Activated T-helper 1 cell treated with anti-CD3 and anti-CD28 coated beads, Interleukin-12 subunit alpha, Interleukin-12 subunit beta, Interleukin-2, Interleukin-4 antibody, amounts not matched to agents 30 ng/mL and 10 ng/mL and 1 ng/mL, durations not matched to agents 14 hours and 24 hours and 36 hours (primary cell): ENCODE measurements around the gene GUCY1A2. TPM values are rescaled to one million over a fixed set of nuclear protein-coding genes. Genes with fewer than 3 reads are reported as not detected.
"Not testable (repeated sequence)": the region's sequence is repeated elsewhere in the genome, so short reads cannot be mapped to it uniquely, and the experiment has no call there.

Experiments
- DNase-seq: peaks from one replicate; pipeline ENCODE4 v3.0.0; 2021; ENCODE audit warnings: low spot score
- H3K27ac Mint-ChIP-seq: one replicate; pipeline ENCODE4 v1.8.0; 2021; ENCODE audit warnings: mild to moderate bottlenecking, mixed read lengths
- H3K27me3 Mint-ChIP-seq: one replicate; pipeline ENCODE4 v1.8.0; 2022; ENCODE audit warnings: mild to moderate bottlenecking, moderate library complexity, mixed read lengths; ENCODE audit not compliant: insufficient read depth
- H3K36me3 Mint-ChIP-seq: one replicate; pipeline ENCODE4 v1.8.0; 2021; ENCODE audit warnings: low read depth, mixed read lengths
- H3K4me1 Mint-ChIP-seq: one replicate; pipeline ENCODE4 v1.8.0; 2021; ENCODE audit warnings: low read depth, mixed read lengths
- H3K4me3 Mint-ChIP-seq: one replicate; pipeline ENCODE4 v1.8.0; 2021; ENCODE audit warnings: mild to moderate bottlenecking, moderate library complexity, mixed read lengths
- H3K9me3 Mint-ChIP-seq: one replicate; pipeline ENCODE4 v1.8.0; 2021; ENCODE audit warnings: mixed read lengths
- intact Hi-C: fragments of 100-400 bp; cut with micrococcal nuclease; formaldehyde crosslinking; loops from one replicate; pipeline ENCODE4 v1.15.1; 2024
- total RNA-seq: library from RNA; stranded (reverse); gene quantifications from 2 replicates; pipeline ENCODE4 v1.2.3, GENCODE V29; 2022

GUCY1A2 gene
- total RNA-seq, 1 donor from 2014 or later = not detected

- intact Hi-C loops = no loop called here
These were observed 230.8 kb downstream of the GUCY1A2 start for GRCh38 chr11:106787454-106787853.

GRCh38 chr11:106785913-106786650 is 232.2 kb downstream of the GUCY1A2 start:
- no peaks in the 10 kb centered on the region for H3K27me3 Mint-ChIP-seq
- no peak overlapping the region for H3K4me3 Mint-ChIP-seq
- DNase-seq = no peak
- H3K36me3 Mint-ChIP-seq = no peaks in the 10 kb centered on the region
- H3K27ac Mint-ChIP-seq = no peak overlapping the region
- intact Hi-C loops = no loop called here
- no peaks in the 10 kb centered on the region for H3K4me1 Mint-ChIP-seq
- peaks cover 20% of the 10 kb centered on the region for H3K9me3 Mint-ChIP-seq

More at GRCh38 chr11:106787454-106787853, 230.8 kb downstream of the GUCY1A2 start:
- peaks cover 17% of the 10 kb centered on the region for H3K9me3 Mint-ChIP-seq
- H3K27me3 Mint-ChIP-seq = no peaks in the 10 kb centered on the region
- no peak overlapping the region for H3K4me3 Mint-ChIP-seq
- no peak overlapping the region for H3K27ac Mint-ChIP-seq
- H3K36me3 Mint-ChIP-seq = no peaks in the 10 kb centered on the region
- no peaks in the 10 kb centered on the region for H3K4me1 Mint-ChIP-seq
- DNase-seq = no peak

- H3K36me3 Mint-ChIP-seq, H3K27me3 Mint-ChIP-seq, H3K4me3 Mint-ChIP-seq, H3K4me1 Mint-ChIP-seq, H3K27ac Mint-ChIP-seq, intact Hi-C loops, DNase-seq: not testable (repeated sequence)
- H3K9me3 Mint-ChIP-seq = peaks cover 21% of the 10 kb centered on the region
These were observed 241.0 kb downstream of the GUCY1A2 start for GRCh38 chr11:106777302-106777701.

- Mint-ChIP-seq H3K27ac (no peak overlapping the region), H3K36me3 (no peaks in the 10 kb centered on the region), H3K9me3 (no peaks in the 10 kb centered on the region), H3K4me3 (no peak overlapping the region), H3K4me1 (no peaks in the 10 kb centered on the region), H3K27me3 (no peaks in the 10 kb centered on the region)
- intact Hi-C loops = no loop called here
- DNase-seq = no peak
These were observed 247.7 kb downstream of the GUCY1A2 start for GRCh38 chr11:106770489-106771085.

GRCh38 chr11:106765469-106766258 is 252.6 kb downstream of the GUCY1A2 start:
- H3K4me1 Mint-ChIP-seq = no peaks in the 10 kb centered on the region
- H3K27ac Mint-ChIP-seq = no peak overlapping the region
- no peak for DNase-seq
- H3K36me3 Mint-ChIP-seq = no peaks in the 10 kb centered on the region
- no peaks in the 10 kb centered on the region for H3K27me3 Mint-ChIP-seq
- H3K9me3 Mint-ChIP-seq = no peaks in the 10 kb centered on the region
- no peak overlapping the region for H3K4me3 Mint-ChIP-seq
- intact Hi-C loops = no loop called here

GRCh38 chr11:106763501-106763900 is 254.8 kb downstream of the GUCY1A2 start:
- intact Hi-C loops = no loop called here
- no peak for DNase-seq
- no peaks in the 10 kb centered on the region for H3K36me3 Mint-ChIP-seq
- no peak overlapping the region for H3K4me3 Mint-ChIP-seq
- H3K27ac Mint-ChIP-seq = no peak overlapping the region
- peaks cover 4% of the 10 kb centered on the region for H3K9me3 Mint-ChIP-seq
- no peaks in the 10 kb centered on the region for H3K27me3 Mint-ChIP-seq
- no peaks in the 10 kb centered on the region for H3K4me1 Mint-ChIP-seq

- H3K27me3 Mint-ChIP-seq = no peaks in the 10 kb centered on the region
- DNase-seq = no peak
- H3K27ac Mint-ChIP-seq = no peak overlapping the region
- H3K36me3 Mint-ChIP-seq = no peaks in the 10 kb centered on the region
- H3K4me3 Mint-ChIP-seq = no peak overlapping the region
- intact Hi-C loops = no loop called here
- H3K4me1 Mint-ChIP-seq = no peaks in the 10 kb centered on the region
- peaks cover 12% of the 10 kb centered on the region for H3K9me3 Mint-ChIP-seq
These were observed 256.5 kb downstream of the GUCY1A2 start for GRCh38 chr11:106761745-106762144.

- Mint-ChIP-seq H3K27me3 (no peaks in the 10 kb centered on the region), H3K4me3 (no peak overlapping the region)
These were observed 257.0 kb downstream of the GUCY1A2 start for GRCh38 chr11:106761240-106761639.

GRCh38 chr11:106748059-106748458 is 270.2 kb downstream of the GUCY1A2 start:
- Mint-ChIP-seq H3K27ac (no peak overlapping the region), H3K27me3 (no peaks in the 10 kb centered on the region), H3K9me3 (peaks cover 5% of the 10 kb centered on the region), H3K4me1 (no peaks in the 10 kb centered on the region), H3K36me3 (no peaks in the 10 kb centered on the region), H3K4me3 (no peak overlapping the region)
- no peak for DNase-seq
- intact Hi-C loops = no loop called here

More at GRCh38 chr11:106761240-106761639, 257.0 kb downstream of the GUCY1A2 start:
- Mint-ChIP-seq H3K4me1 (no peaks in the 10 kb centered on the region), H3K36me3 (no peaks in the 10 kb centered on the region), H3K27ac (no peak overlapping the region), H3K9me3 (peaks cover 14% of the 10 kb centered on the region)
- no peak for DNase-seq
- intact Hi-C loops = no loop called here

GRCh38 chr11:106745941-106746340 is 272.3 kb downstream of the GUCY1A2 start:
- Mint-ChIP-seq H3K36me3 (no peaks in the 10 kb centered on the region), H3K27ac (no peak overlapping the region), H3K4me1 (no peaks in the 10 kb centered on the region), H3K9me3 (peaks cover 5% of the 10 kb centered on the region), H3K27me3 (no peaks in the 10 kb centered on the region), H3K4me3 (no peak overlapping the region)
- DNase-seq = no peak
- intact Hi-C loops = no loop called here

GRCh38 chr11:106733635-106734034 is 284.6 kb downstream of the GUCY1A2 start:
- Mint-ChIP-seq H3K27ac (no peak overlapping the region), H3K4me3 (no peak overlapping the region), H3K4me1 (no peaks in the 10 kb centered on the region), H3K27me3 (no peaks in the 10 kb centered on the region), H3K36me3 (no peaks in the 10 kb centered on the region), H3K9me3 (peaks cover 4% of the 10 kb centered on the region)
- no peak for DNase-seq
- intact Hi-C loops = no loop called here

GRCh38 chr11:106728859-106729258 is 289.4 kb downstream of the GUCY1A2 start:
- no peaks in the 10 kb centered on the region for H3K4me1 Mint-ChIP-seq
- DNase-seq = no peak
- no peaks in the 10 kb centered on the region for H3K36me3 Mint-ChIP-seq
- H3K27ac Mint-ChIP-seq = no peak overlapping the region
- no peaks in the 10 kb centered on the region for H3K9me3 Mint-ChIP-seq
- intact Hi-C loops = no loop called here
- no peak overlapping the region for H3K4me3 Mint-ChIP-seq
- no peaks in the 10 kb centered on the region for H3K27me3 Mint-ChIP-seq

- Mint-ChIP-seq H3K27ac (no peak overlapping the region), H3K4me3 (no peak overlapping the region), H3K27me3 (no peaks in the 10 kb centered on the region), H3K9me3 (no peaks in the 10 kb centered on the region), H3K36me3 (no peaks in the 10 kb centered on the region), H3K4me1 (no peaks in the 10 kb centered on the region)
- DNase-seq = no peak
- intact Hi-C loops = no loop called here
These were observed 289.9 kb downstream of the GUCY1A2 start for GRCh38 chr11:106728379-106728778.
